ENCODE measurements around the gene CMC1.
"Not testable (repeated sequence)": the region's sequence is repeated elsewhere in the genome, so short reads cannot be mapped to it uniquely, and the experiment has no call there.

CMC1 gene

GRCh38 chr3:28241221-28242160 is at the start of gene CMC1:
CMC1 (plus strand) TSS chr3:28241619; CDS start chr3:28241794, 175 bp downstream.
- peak; percentile 96 for DNase-seq

GRCh38 chr3:28198161-28198560 is 43.3 kb upstream of the CMC1 start:
- no peak for DNase-seq

GRCh38 chr3:28198974-28199373 is 42.4 kb upstream of the CMC1 start:
- DNase-seq, result no peak

GRCh38 chr3:28199643-28200042 is 41.8 kb upstream of the CMC1 start:
- not testable (repeated sequence) for DNase-seq

GRCh38 chr3:28200366-28200848 is 41.0 kb upstream of the CMC1 start:
- not testable (repeated sequence) for DNase-seq

GRCh38 chr3:28206479-28206878 is 34.9 kb upstream of the CMC1 start:
- no peak for DNase-seq

GRCh38 chr3:28207000-28207733 is 34.3 kb upstream of the CMC1 start:
- DNase-seq, result no peak

GRCh38 chr3:28210968-28211713 is 30.3 kb upstream of the CMC1 start:
- DNase-seq, result no peak

- DNase-seq, result no peak
These were observed 28.7 kb upstream of the CMC1 start for GRCh38 chr3:28212681-28213080.

GRCh38 chr3:28215407-28215806 is 26.0 kb upstream of the CMC1 start:
- no peak for DNase-seq

- DNase-seq, result no peak
These were observed 23.1 kb upstream of the CMC1 start for GRCh38 chr3:28218071-28218916.

- DNase-seq, result no peak
These were observed 22.6 kb upstream of the CMC1 start for GRCh38 chr3:28218917-28219198.

- no peak for DNase-seq
These were observed 17.0 kb upstream of the CMC1 start for GRCh38 chr3:28224430-28224829.

- DNase-seq, result no peak
These were observed 15.4 kb upstream of the CMC1 start for GRCh38 chr3:28226020-28226419.

- DNase-seq, result no peak
These were observed 12.8 kb upstream of the CMC1 start for GRCh38 chr3:28228623-28229022.

GRCh38 chr3:28232659-28233058 is 8.8 kb upstream of the CMC1 start:
- no peak for DNase-seq

GRCh38 chr3:28234454-28234853 is 7.0 kb upstream of the CMC1 start:
- no peak for DNase-seq

GRCh38 chr3:28239108-28239507 is 2.3 kb upstream of the CMC1 start:
- no peak for DNase-seq

- DNase-seq, result no peak
These were observed 978 bp upstream of the CMC1 start for GRCh38 chr3:28240441-28240840.

GRCh38 chr3:28242519-28242918 is 1.1 kb downstream of the CMC1 start:
- no peak for DNase-seq

- no peak for DNase-seq
These were observed 2.1 kb downstream of the CMC1 start for GRCh38 chr3:28243424-28244106.

- no peak for DNase-seq
These were observed 3.1 kb downstream of the CMC1 start for GRCh38 chr3:28244491-28244890.
